H1 (cell line): Measurements from ENCODE around the gene LTA. TPM values are rescaled to one million over a fixed set of nuclear protein-coding genes. Genes with fewer than 3 reads are reported as not detected.

ENCODE experiments used
- CTCF ChIA-PET: fragments of 300-600 bp; sonication (Branson Sonifier 250); formaldehyde crosslinking; loops from one replicate; lab custom pipeline; 2021; ENCODE audit not compliant: partially characterized antibody; lab: Charles Lee
- POLR2A ChIA-PET: fragments of 300-600 bp; sonication (Branson Sonifier 250); formaldehyde crosslinking; loops from one replicate; lab custom pipeline; 2021; ENCODE audit warnings: inconsistent platforms; ENCODE audit not compliant: partially characterized antibody; lab: Charles Lee
- DNase-seq, 2 experiments: peaks; one replicate each; pipeline versions ENCODE4 v3.0.0 to v3.0.0-alpha.2; 2010 to 2022; ENCODE audit warnings: low spot score in 2 of 2, low read depth in 1 of 2, mixed read lengths in 1 of 2
- FAIRE-seq: peaks from 2 replicates; lab custom pipeline; 2011; peaks lifted over from hg19 to GRCh38; lab: Jason Lieb, UNC
- H2AFZ ChIP-seq: 2 replicates; pipeline ENCODE4 v1.8.1; 2012; ENCODE audit warnings: low read length, inconsistent platforms
- H2AK5ac ChIP-seq: 2 replicates; pipeline ENCODE4 v1.6.1; 2013; ENCODE audit warnings: low read depth, low read length
- H2BK120ac ChIP-seq: replicated peaks from 2 replicates; pipeline ENCODE3; 2013; ENCODE audit warnings: low read depth, low read length, inconsistent platforms
- H2BK12ac ChIP-seq: 2 replicates; pipeline ENCODE4 v1.6.1; 2013; ENCODE audit warnings: low read depth, low read length
- H2BK15ac ChIP-seq: 2 replicates; pipeline ENCODE4 v1.6.1; 2013; ENCODE audit warnings: low read length
- H2BK20ac ChIP-seq: 2 replicates; pipeline ENCODE4 v1.6.1; 2013; ENCODE audit warnings: low read length
- H2BK5ac ChIP-seq: 2 replicates; pipeline ENCODE4 v1.6.1; 2013; ENCODE audit warnings: low read depth, low read length
- H3K14ac ChIP-seq: 2 replicates; pipeline ENCODE4 v1.6.1; 2013; ENCODE audit warnings: inconsistent platforms; ENCODE audit not compliant: insufficient read length
- H3K18ac ChIP-seq: 2 replicates; pipeline ENCODE4 v1.6.1; 2013; ENCODE audit warnings: low read length; ENCODE audit errors: extremely low read depth
- H3K23ac ChIP-seq: 2 replicates; pipeline ENCODE4 v1.6.1; 2013; ENCODE audit warnings: inconsistent platforms; ENCODE audit not compliant: insufficient read length
- H3K23me2 ChIP-seq: 2 replicates; pipeline ENCODE4 v1.6.1; 2013; ENCODE audit warnings: low read depth, low read length
- H3K27ac ChIP-seq: 2 replicates; pipeline ENCODE4 v1.6.1; 2011; ENCODE audit warnings: low read depth, low read length, inconsistent platforms
- H3K27me3 ChIP-seq, 4 experiments: replicated peaks in 1 of 4; 1 replicate in 1 of 4; 2 replicates in 3 of 4; pipeline versions ENCODE4 v1.6.1 to v1.8.1; 2011 to 2013; ENCODE audit warnings: low read length in 3 of 4, mild to moderate bottlenecking in 3 of 4, inconsistent platforms in 2 of 4, mixed read lengths in 2 of 4, moderate library complexity in 1 of 4; ENCODE audit not compliant: control insufficient read depth in 3 of 4, insufficient read depth in 3 of 4; ENCODE audit errors: extremely low read depth in 1 of 4
- H3K36me3 ChIP-seq, 4 experiments: 2 replicates each; pipeline versions ENCODE4 v1.6.1 to v1.8.1; 2011 to 2013; ENCODE audit warnings: mild to moderate bottlenecking in 4 of 4, low read length in 3 of 4, moderate library complexity in 2 of 4, control low read depth in 1 of 4, inconsistent platforms in 1 of 4; ENCODE audit not compliant: insufficient read depth in 4 of 4, control insufficient read depth in 2 of 4
- H3K4ac ChIP-seq: replicated peaks from 2 replicates; pipeline ENCODE3; 2013; ENCODE audit warnings: low read length, low read depth, mixed read lengths, inconsistent platforms; ENCODE audit not compliant: insufficient read length
- H3K4me1 ChIP-seq, 4 experiments: replicated peaks in 1 of 4; 1 replicate in 1 of 4; 2 replicates in 3 of 4; pipeline versions ENCODE4 v1.6.1 to v1.8.1; 2011 to 2013; ENCODE audit warnings: low read length in 3 of 4, inconsistent platforms in 2 of 4, mixed read lengths in 1 of 4; ENCODE audit not compliant: insufficient read depth in 4 of 4, control insufficient read depth in 3 of 4
- H3K4me2 ChIP-seq, 2 experiments: 2 replicates each; pipeline versions ENCODE4 v1.6.1 to v1.8.1; 2011 to 2013; ENCODE audit warnings: low read depth in 2 of 2, low read length in 2 of 2, control low read depth in 1 of 2, inconsistent platforms in 1 of 2, mild to moderate bottlenecking in 1 of 2; ENCODE audit not compliant: insufficient read depth in 1 of 2
- H3K4me3 ChIP-seq, 4 experiments: fragments of 200-600, 300-600 bp in 1 of 4; sonication (generic), shearing (Covaris generic), sonication (Bioruptor Twin) in 1 of 4; 2 replicates each; pipeline versions ENCODE4 v1.5.1 to v1.8.1; 2011 to 2016; ENCODE audit warnings: low read length in 4 of 4, low read depth in 3 of 4, control low read depth in 2 of 4, inconsistent platforms in 2 of 4, mild to moderate bottlenecking in 2 of 4, mixed read lengths in 1 of 4, moderate library complexity in 1 of 4; ENCODE audit not compliant: insufficient read depth in 2 of 4; ENCODE audit errors: extremely low read depth in 1 of 4
- H3K56ac ChIP-seq: replicated peaks from 2 replicates; pipeline ENCODE3; 2013; ENCODE audit warnings: low read depth, mild to moderate bottlenecking, mixed read lengths, low read length, inconsistent platforms; ENCODE audit not compliant: insufficient read length
- H3K79me1 ChIP-seq: 2 replicates; pipeline ENCODE4 v1.6.1; 2013; ENCODE audit warnings: low read depth, low read length, control low read depth
- H3K79me2 ChIP-seq, 2 experiments: 2 replicates each; pipeline versions ENCODE4 v1.6.1 to v1.8.1; 2012 to 2013; ENCODE audit warnings: low read length in 2 of 2, mild to moderate bottlenecking in 2 of 2, inconsistent platforms in 1 of 2; ENCODE audit not compliant: insufficient read depth in 2 of 2, control insufficient read depth in 1 of 2
- H3K9ac ChIP-seq, 4 experiments: replicated peaks in 1 of 4; 1 replicate in 1 of 4; 2 replicates in 3 of 4; pipeline versions ENCODE4 v1.6.1 to v1.8.1; 2011 to 2013; ENCODE audit warnings: low read depth in 3 of 4, low read length in 3 of 4, control low read depth in 2 of 4, mild to moderate bottlenecking in 2 of 4, moderate library complexity in 2 of 4, inconsistent platforms in 1 of 4; ENCODE audit errors: extremely low read depth in 1 of 4
- H3K9me3 ChIP-seq, 2 experiments: 2 replicates each; pipeline versions ENCODE4 v1.6.1 to v1.8.1; 2012 to 2013; ENCODE audit warnings: mild to moderate bottlenecking in 2 of 2, moderate library complexity in 2 of 2, control low read depth in 1 of 2, inconsistent platforms in 1 of 2, low read depth in 1 of 2, low read length in 1 of 2, mixed read lengths in 1 of 2; ENCODE audit not compliant: insufficient read depth in 2 of 2
- H4K20me1 ChIP-seq, 2 experiments: replicated peaks in 1 of 2; 2 replicates each; pipeline versions ENCODE3 to v1.8.1; 2011 to 2013; ENCODE audit warnings: inconsistent platforms in 2 of 2, low read length in 2 of 2, mild to moderate bottlenecking in 1 of 2; ENCODE audit not compliant: insufficient read depth in 2 of 2, control insufficient read depth in 1 of 2
- H4K5ac ChIP-seq: 2 replicates; pipeline ENCODE4 v1.6.1; 2013; ENCODE audit warnings: low read length, low read depth, mixed read lengths, inconsistent platforms; ENCODE audit not compliant: insufficient read length
- H4K8ac ChIP-seq: 2 replicates; pipeline ENCODE4 v1.8.0; 2013; ENCODE audit warnings: mild to moderate bottlenecking, moderate library complexity, low read length, inconsistent platforms; ENCODE audit not compliant: insufficient read depth; ENCODE audit errors: extremely low read depth
- H4K91ac ChIP-seq: replicated peaks from 2 replicates; pipeline ENCODE3; 2013; ENCODE audit warnings: low read length, mixed read lengths, inconsistent platforms; ENCODE audit not compliant: insufficient read length
- CTCF ChIP-seq, 3 experiments: IDR thresholded peaks; 1 replicate in 2 of 3; 2 replicates in 1 of 3; pipeline versions ENCODE4 v1.5.1 to v1.6.1; 2011; ENCODE audit warnings: low read length in 3 of 3, mild to moderate bottlenecking in 3 of 3, inconsistent platforms in 2 of 3, low read depth in 1 of 3, moderate library complexity in 1 of 3; ENCODE audit not compliant: insufficient read depth in 1 of 3; ENCODE audit errors: control extremely low read depth in 1 of 3
- HDAC2 ChIP-seq, 2 experiments: fragments of 300-600 bp in 1 of 2; sonication (generic) in 1 of 2; IDR thresholded peaks; 2 replicates each; pipeline ENCODE4 v1.6.1; 2011 to 2012; ENCODE audit warnings: low read depth in 2 of 2, low read length in 2 of 2, mild to moderate bottlenecking in 2 of 2, moderate library complexity in 2 of 2, borderline replicate concordance in 1 of 2, inconsistent platforms in 1 of 2
- HDAC6 ChIP-seq: IDR thresholded peaks from one replicate; pipeline ENCODE4 v1.7.1; 2012; ENCODE audit warnings: low read depth, mild to moderate bottlenecking, inconsistent platforms, low read length, moderate library complexity
- RAD21 ChIP-seq, 2 experiments: IDR thresholded peaks in 1 of 2; conservative IDR thresholded peaks in 1 of 2; 2 replicates each; pipeline ENCODE4 v1.6.1; 2011; ENCODE audit warnings: low read depth in 2 of 2, low read length in 2 of 2, improper control_type of control experiment in 1 of 2, inconsistent platforms in 1 of 2, mild to moderate bottlenecking in 1 of 2, moderate library complexity in 1 of 2
- SIRT6 ChIP-seq: IDR thresholded peaks from one replicate; pipeline ENCODE4 v1.7.1; 2012; ENCODE audit warnings: low read length, inconsistent platforms
- SRF ChIP-seq: IDR thresholded peaks from 2 replicates; pipeline ENCODE4 v1.6.1; 2011; ENCODE audit warnings: mild to moderate bottlenecking, low read depth, low read length, moderate library complexity
- WGBS, 2 experiments: shearing (Covaris generic) in 1 of 2; methylation state at CpG; one replicate each; pipeline versions ENCODE4 v1.1.6 to v1.1.7; 2013 to 2015; ENCODE audit warnings: low lambda C conversion rate in 2 of 2, mixed read lengths in 2 of 2, inconsistent platforms in 1 of 2, low coverage in 1 of 2, missing lambda C conversion rate in 1 of 2; ENCODE audit not compliant: insufficient replicate concordance in 2 of 2, insufficient coverage in 1 of 2, insufficient read length in 1 of 2; ENCODE audit errors: extremely low coverage in 1 of 2, missing lambda C conversion rate in 1 of 2; 5-methylcytosine and 5-hydroxymethylcytosine counted together
- polyA plus RNA-seq, 7 experiments: library from polyadenylated mRNA; depleted of rRNA in 3 of 7; stranded (reverse) in 5 of 7; unstranded in 2 of 7; fragments of >200 nt in 5 of 7; fragments of 200-250 nt in 2 of 7; gene quantifications; 1 replicate in 5 of 7; 2 replicates in 1 of 7; 4 replicates in 1 of 7; pipeline versions ENCODE4 v1.2.1 to v1.2.3, GENCODE V29; 2011 to 2013; ENCODE audit warnings: missing spikeins in 2 of 7, mixed read lengths in 2 of 7
- total RNA-seq: library from RNA; stranded (reverse); fragmentation: NEBNext Ultra II Directional; extraction: Animal tissue kit (Norgen Biotek cat#: 25700); gene quantifications from 2 replicates; pipeline ENCODE4 v1.2.1, GENCODE V29; 2021

The LTA gene
- total and polyA plus RNA-seq, 2 of the 8 experiments (the other 6 are each of a cell fraction or from before 2014, with no cell fraction given): not detected

GRCh38 chr6:31575952-31576685 is 4.0 kb downstream of the LTA start:
- no peak overlapping the region for H4K91ac ChIP-seq
- ChIA-PET POLR2A (interaction anchor here (0.8 to 12.2 kb wide), 14 partner anchors 10 to 283 kb away, joined by 3 to 110 read pairs (median 3); partner anchors contain the start of genes DDX39B, GPANK1, LST1 and MCCD1), CTCF (interaction anchor here (0.9 to 19.2 kb wide), 8 partner anchors 11 to 88 kb away, joined by 3 to 640 read pairs (median 11); partner anchors contain the start of genes ATP6V1G2, GPANK1, LST1 and LTB)
- H3K9me3 ChIP-seq: no peaks in the 10 kb centered on the region
- H2BK120ac ChIP-seq: no peak overlapping the region
- no peak overlapping the region for H2BK15ac ChIP-seq
- H4K5ac ChIP-seq: no peak overlapping the region
- H3K27ac ChIP-seq: no peak overlapping the region
- H2AFZ ChIP-seq: no peak overlapping the region
- DNase-seq (no peak), FAIRE-seq (no peak)
- H2BK20ac ChIP-seq: no peak overlapping the region
- WGBS, 2 experiments: 82 to 100% methylated on average over 3 to 8 of the region's 8 CpGs
- no peak for TF ChIP-seq RAD21 (IDR thresholded peaks at IDR 0.05 in 1 of 2, conservative IDR thresholded peaks at IDR 0.05 in 1 of 2; ENCODE audit: low read depth in 2 of 2, low read length in 2 of 2)
- no peak for TF ChIP-seq SRF
- TF ChIP-seq SIRT6: no peak
- no peak for TF ChIP-seq HDAC2 (IDR thresholded peaks at IDR 0.05; ENCODE audit: borderline replicate concordance in 1 of 2, low read depth in 2 of 2, low read length in 2 of 2)
- no peak for TF ChIP-seq CTCF (IDR thresholded peaks at IDR 0.05; ENCODE audit: control extremely low read depth in 1 of 3, insufficient read depth in 1 of 3, low read depth in 1 of 3, low read length in 3 of 3)
- TF ChIP-seq HDAC6: no peak
- no peak overlapping the region for H3K4ac ChIP-seq
- no peak overlapping the region for H3K23ac ChIP-seq
- peaks cover 7% of the 10 kb centered on the region; the same call in 1 of the 2 replicates for H3K23me2 ChIP-seq
- H3K14ac ChIP-seq: no peak overlapping the region
- no peak overlapping the region for H3K56ac ChIP-seq
- no peak overlapping the region for H3K9ac ChIP-seq
- H3K4me2 ChIP-seq: no peak overlapping the region
- peaks cover 0 to 8% (median 7%) of the 10 kb centered on the region in 4 experiments; a peak in 5 of 7 replicates for H3K27me3 ChIP-seq
- no peaks in the 10 kb centered on the region for H3K36me3 ChIP-seq
- no peaks in the 10 kb centered on the region for H4K20me1 ChIP-seq
- no peak overlapping the region for H2BK12ac ChIP-seq
- no peak overlapping the region for H2BK5ac ChIP-seq
- H3K4me1 ChIP-seq: peaks cover 0 to 3% (median 0%) of the 10 kb centered on the region in 4 experiments; a peak in 3 of 7 replicates
- no peak overlapping the region for H3K18ac ChIP-seq
- H3K4me3 ChIP-seq: no peak overlapping the region
- no peak overlapping the region for H2AK5ac ChIP-seq
- H3K79me1 ChIP-seq: no peaks in the 10 kb centered on the region
- no peak overlapping the region for H4K8ac ChIP-seq
- no peaks in the 10 kb centered on the region for H3K79me2 ChIP-seq
